Measurements from ENCODE around the gene TCEA3. TPM values are rescaled to one million over a fixed set of nuclear protein-coding genes. Genes with fewer than 3 reads are reported as not detected.
A peak's percentile ranks its signal among the peaks of the same experiment; 100 is the strongest.

The TCEA3 gene
- total RNA-seq, 1 donor from 2014 or later: 6.8 TPM

DNA sequence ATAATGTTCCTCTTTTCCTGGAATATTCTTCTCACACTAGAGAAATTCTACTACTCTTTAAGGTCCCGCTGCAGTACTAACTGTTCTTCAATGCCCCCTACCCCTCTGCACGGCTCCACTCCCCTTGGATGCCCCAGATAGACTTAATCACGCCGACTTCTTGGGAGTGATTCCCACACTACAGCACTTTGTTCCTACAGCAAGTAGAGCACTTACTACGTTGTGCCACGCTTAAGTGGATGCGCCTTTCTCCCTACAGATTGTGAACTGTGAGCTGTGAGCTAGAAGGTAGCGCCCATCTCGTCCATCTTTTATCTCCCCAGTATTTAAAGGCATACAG, 57.1 kb downstream of the TCEA3 start:
- DNase-seq (ENCODE audit: low read depth): no peak
- H3K36me3 ChIP-seq (ENCODE audit: control insufficient read depth, insufficient read depth, low read length): peaks cover 4% of the 10 kb centered on the region
- peak overlapping the region; percentile 69 for H3K4me3 ChIP-seq (ENCODE audit: low read depth, low read length)
- H3K27me3 ChIP-seq (ENCODE audit: control insufficient read depth, insufficient read depth, low read length): no peaks in the 10 kb centered on the region
- TF ChIP-seq, protein P1, sequence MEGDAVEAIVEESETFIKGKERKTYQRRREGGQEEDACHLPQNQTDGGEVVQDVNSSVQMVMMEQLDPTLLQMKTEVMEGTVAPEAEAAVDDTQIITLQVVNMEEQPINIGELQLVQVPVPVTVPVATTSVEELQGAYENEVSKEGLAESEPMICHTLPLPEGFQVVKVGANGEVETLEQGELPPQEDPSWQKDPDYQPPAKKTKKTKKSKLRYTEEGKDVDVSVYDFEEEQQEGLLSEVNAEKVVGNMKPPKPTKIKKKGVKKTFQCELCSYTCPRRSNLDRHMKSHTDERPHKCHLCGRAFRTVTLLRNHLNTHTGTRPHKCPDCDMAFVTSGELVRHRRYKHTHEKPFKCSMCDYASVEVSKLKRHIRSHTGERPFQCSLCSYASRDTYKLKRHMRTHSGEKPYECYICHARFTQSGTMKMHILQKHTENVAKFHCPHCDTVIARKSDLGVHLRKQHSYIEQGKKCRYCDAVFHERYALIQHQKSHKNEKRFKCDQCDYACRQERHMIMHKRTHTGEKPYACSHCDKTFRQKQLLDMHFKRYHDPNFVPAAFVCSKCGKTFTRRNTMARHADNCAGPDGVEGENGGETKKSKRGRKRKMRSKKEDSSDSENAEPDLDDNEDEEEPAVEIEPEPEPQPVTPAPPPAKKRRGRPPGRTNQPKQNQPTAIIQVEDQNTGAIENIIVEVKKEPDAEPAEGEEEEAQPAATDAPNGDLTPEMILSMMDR (IDR thresholded peaks at IDR 0.05; ENCODE audit: insufficient read depth, low read length, poor library complexity, severe bottlenecking): no peak

DNA sequence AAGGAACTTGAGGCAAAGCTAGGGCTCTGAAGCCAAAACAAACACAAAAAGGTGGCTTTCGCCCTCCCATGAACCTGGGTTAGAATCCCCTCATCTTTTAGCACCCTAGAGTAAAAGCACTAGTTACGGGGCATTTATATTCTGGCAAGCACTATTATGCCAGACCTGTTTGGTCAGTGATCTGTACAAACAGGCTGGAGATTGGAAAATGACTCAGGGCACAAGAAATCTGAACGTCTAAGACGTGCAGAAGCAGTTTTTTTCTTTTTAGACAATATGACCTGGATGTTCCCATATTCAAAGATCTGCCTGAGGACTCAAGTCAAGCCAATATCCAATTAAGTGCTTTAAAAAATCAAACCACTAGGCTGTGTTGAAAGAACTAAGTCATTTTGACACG, 58.0 kb downstream of the TCEA3 start:
- no peaks in the 10 kb centered on the region for H3K27me3 ChIP-seq (ENCODE audit: control insufficient read depth, insufficient read depth, low read length)
- no peak for DNase-seq (ENCODE audit: low read depth)
- no peak overlapping the region for H3K4me3 ChIP-seq (ENCODE audit: low read depth, low read length)
- H3K36me3 ChIP-seq (ENCODE audit: control insufficient read depth, insufficient read depth, low read length): peaks cover 9% of the 10 kb centered on the region
- TF ChIP-seq, protein P1 (IDR thresholded peaks at IDR 0.05; ENCODE audit: insufficient read depth, low read length, poor library complexity, severe bottlenecking): no peak

DNA sequence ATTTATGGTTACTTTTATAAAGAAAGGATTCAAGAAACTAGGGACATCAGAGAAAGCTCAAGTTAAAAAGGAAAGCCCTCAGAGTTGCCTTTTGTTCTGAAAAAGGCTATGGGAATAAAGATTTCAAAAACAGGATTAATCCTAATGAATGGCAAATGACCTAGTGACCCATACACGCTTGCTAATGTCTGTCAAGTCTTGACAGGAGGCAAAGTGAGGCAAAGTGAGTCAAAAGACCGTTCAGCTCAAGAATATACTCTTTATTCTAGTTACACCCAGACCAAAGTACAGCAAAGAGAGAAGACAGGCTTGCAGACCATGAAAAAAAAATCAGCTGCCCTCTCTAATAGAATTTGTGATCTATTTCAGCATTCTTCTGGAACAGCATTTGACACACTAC, 58.4 kb downstream of the TCEA3 start:
- Histone ChIP-seq H3K4me3 (ENCODE audit: low read depth, low read length) (no peak overlapping the region), H3K36me3 (ENCODE audit: control insufficient read depth, insufficient read depth, low read length) (peaks cover 9% of the 10 kb centered on the region), H3K27me3 (ENCODE audit: control insufficient read depth, insufficient read depth, low read length) (no peaks in the 10 kb centered on the region)
- no peak for DNase-seq (ENCODE audit: low read depth)
- TF ChIP-seq, protein P1 (IDR thresholded peaks at IDR 0.05; ENCODE audit: insufficient read depth, low read length, poor library complexity, severe bottlenecking): no peak

DNA sequence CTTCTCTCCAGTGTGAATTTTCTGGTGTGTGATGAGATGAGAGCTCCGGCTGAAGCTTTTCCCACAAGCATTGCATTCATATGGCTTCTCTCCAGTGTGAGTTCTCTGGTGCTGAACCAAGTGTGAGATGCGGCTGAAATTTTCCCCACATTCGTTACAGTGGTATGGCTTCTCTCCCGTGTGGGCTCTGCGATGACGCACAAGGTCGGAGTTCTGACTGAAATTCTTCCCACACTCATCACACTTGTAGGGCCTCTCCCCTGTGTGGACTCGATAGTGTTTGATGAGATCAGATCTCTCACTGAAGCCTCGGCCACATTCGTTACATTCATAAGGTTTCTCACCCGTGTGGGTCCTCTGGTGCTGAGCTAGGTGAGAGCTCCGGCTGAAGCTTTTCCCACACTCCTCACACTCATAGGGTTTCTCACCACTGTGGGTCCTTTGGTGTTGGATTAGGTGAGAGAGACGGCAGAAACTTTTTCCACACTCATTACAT, 62.3 kb downstream of the TCEA3 start:
- TF ChIP-seq, protein P1 (IDR thresholded peaks at IDR 0.05; ENCODE audit: insufficient read depth, low read length, poor library complexity, severe bottlenecking): no peak
- DNase-seq (ENCODE audit: low read depth): no peak
- Histone ChIP-seq H3K4me3 (ENCODE audit: low read depth, low read length) (no peak overlapping the region), H3K36me3 (ENCODE audit: control insufficient read depth, insufficient read depth, low read length) (peaks cover 9% of the 10 kb centered on the region), H3K27me3 (ENCODE audit: control insufficient read depth, insufficient read depth, low read length) (no peaks in the 10 kb centered on the region)

DNA sequence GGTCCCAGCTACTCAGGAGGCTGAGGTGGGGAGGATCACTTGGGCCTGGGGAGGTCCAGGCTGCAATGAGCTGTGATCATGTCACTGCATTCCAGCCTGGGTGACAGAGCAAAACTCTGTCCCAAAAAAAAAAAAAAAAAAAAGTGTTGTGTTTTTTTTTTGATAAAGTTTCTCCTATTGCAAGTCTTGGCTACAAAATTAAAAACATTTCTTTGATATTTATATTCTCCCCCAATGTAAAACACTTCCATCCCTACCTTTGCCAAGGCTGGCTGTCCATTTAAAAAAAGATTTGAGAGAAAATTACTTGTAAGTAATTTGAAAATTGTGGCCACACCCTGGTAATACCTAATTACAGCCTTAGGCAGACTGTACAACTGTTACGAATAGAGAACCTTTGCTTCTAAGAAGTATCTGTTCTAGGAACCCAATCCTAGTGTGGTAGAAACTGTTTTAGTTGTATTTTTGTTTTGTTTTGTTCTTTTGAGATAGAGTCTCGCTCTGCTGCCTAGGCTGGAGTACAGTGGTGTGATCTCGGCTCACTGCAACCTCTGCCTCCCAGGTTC, 66.2 kb downstream of the TCEA3 start:
- H3K36me3 ChIP-seq (ENCODE audit: control insufficient read depth, insufficient read depth, low read length): peaks cover 9% of the 10 kb centered on the region
- TF ChIP-seq, protein P1 (IDR thresholded peaks at IDR 0.05; ENCODE audit: insufficient read depth, low read length, poor library complexity, severe bottlenecking): no peak
- no peaks in the 10 kb centered on the region for H3K27me3 ChIP-seq (ENCODE audit: control insufficient read depth, insufficient read depth, low read length)
- no peak overlapping the region for H3K4me3 ChIP-seq (ENCODE audit: low read depth, low read length)
- no peak for DNase-seq (ENCODE audit: low read depth)

Data from kidney epithelial cell (primary cell).